Endothelial cell of umbilical vein (primary cell): Measurements from ENCODE around the gene RGL4. TPM values are rescaled to one million over a fixed set of nuclear protein-coding genes. Genes with fewer than 3 reads are reported as not detected.

Experiments
- BruUV-seq: library from RNA; stranded (reverse); fragments of 400-500 nt; replicated peaks from 2 replicates; lab custom pipeline; 2021; lab: Mats Ljungman, UMichigan
- CTCF ChIA-PET: fragments of 300-600, 350-600 bp; sonication (Branson Sonifier 250); formaldehyde crosslinking; loops from one replicate; lab custom pipeline; 2021; ENCODE audit warnings: antibody characterized with exemption, inconsistent platforms; lab: Charles Lee
- POLR2A ChIA-PET: fragments of 300-600, 350-600 bp; sonication (Branson Sonifier 250); formaldehyde crosslinking; loops from one replicate; lab custom pipeline; 2021; ENCODE audit warnings: antibody characterized with exemption, inconsistent platforms; lab: Charles Lee
- DNase-seq: peaks from one replicate; pipeline ENCODE4 v3.0.0-alpha.2; 2011; ENCODE audit warnings: low read depth, low spot score
- FAIRE-seq: peaks from 2 replicates; lab custom pipeline; 2011; peaks lifted over from hg19 to GRCh38; lab: Jason Lieb, UNC
- H2AFZ ChIP-seq: 2 replicates; pipeline ENCODE4 v1.6.0; 2012; ENCODE audit warnings: low read depth, low read length, control low read depth, inconsistent platforms
- H3K27ac ChIP-seq: 2 replicates; pipeline ENCODE4 v1.5.1; 2011; ENCODE audit warnings: low read depth, mild to moderate bottlenecking, control low read depth, low read length, moderate library complexity; ENCODE audit not compliant: insufficient read depth
- H3K27me3 ChIP-seq, 2 experiments: 2 replicates each; pipeline versions ENCODE4 v1.6.0 to v1.6.1; 2011; ENCODE audit warnings: low read length in 2 of 2, mixed read lengths in 1 of 2; ENCODE audit not compliant: control insufficient read depth in 2 of 2, insufficient read depth in 2 of 2
- H3K36me3 ChIP-seq, 2 experiments: 2 replicates in 1 of 2; 3 replicates in 1 of 2; pipeline ENCODE4 v1.5.1; 2011; ENCODE audit warnings: low read length in 2 of 2, mild to moderate bottlenecking in 1 of 2, moderate library complexity in 1 of 2; ENCODE audit not compliant: control insufficient read depth in 2 of 2, insufficient read depth in 2 of 2; ENCODE audit errors: extremely low read depth in 1 of 2
- H3K4me1 ChIP-seq: 3 replicates; pipeline ENCODE4 v1.5.1; 2011; ENCODE audit warnings: mild to moderate bottlenecking, low read length; ENCODE audit not compliant: control insufficient read depth, insufficient read depth; ENCODE audit errors: extremely low read depth
- H3K4me2 ChIP-seq: 2 replicates; pipeline ENCODE4 v1.6.1; 2011; ENCODE audit warnings: low read length, control low read depth, mixed read lengths; ENCODE audit not compliant: insufficient read depth
- H3K4me3 ChIP-seq, 3 experiments: fragments of 200-600 bp in 1 of 3; sonication (generic), shearing (Covaris generic) in 1 of 3; replicated peaks in 1 of 3; 2 replicates each; pipeline ENCODE4 v1.5.1; 2011 to 2016; ENCODE audit warnings: control low read depth in 3 of 3, low read length in 3 of 3, mild to moderate bottlenecking in 2 of 3, inconsistent platforms in 1 of 3, low read depth in 1 of 3, moderate library complexity in 1 of 3; ENCODE audit not compliant: insufficient read depth in 1 of 3
- H3K79me2 ChIP-seq: 2 replicates; pipeline ENCODE4 v1.6.0; 2012; ENCODE audit warnings: low read length, inconsistent platforms; ENCODE audit not compliant: control insufficient read depth, insufficient read depth
- H3K9ac ChIP-seq: replicated peaks from 2 replicates; pipeline ENCODE3; 2011; ENCODE audit warnings: low read length, control low read depth; ENCODE audit not compliant: insufficient read depth; ENCODE audit errors: extremely low read depth
- H3K9me1 ChIP-seq: replicated peaks from 3 replicates; pipeline ENCODE4 v1.6.0; 2011; ENCODE audit warnings: mild to moderate bottlenecking, low read length; ENCODE audit not compliant: control insufficient read depth, insufficient read depth; ENCODE audit errors: extremely low read depth
- H3K9me3 ChIP-seq: replicated peaks from 2 replicates; pipeline ENCODE4 v1.5.1; 2012; ENCODE audit warnings: low read length, inconsistent platforms; ENCODE audit not compliant: control insufficient read depth, insufficient read depth
- H4K20me1 ChIP-seq: replicated peaks from 2 replicates; pipeline ENCODE3; 2011; ENCODE audit warnings: mild to moderate bottlenecking, low read length; ENCODE audit not compliant: control insufficient read depth, insufficient read depth; ENCODE audit errors: extremely low read depth
- EZH2 ChIP-seq: IDR thresholded peaks from 2 replicates; pipeline ENCODE4 v1.6.1; 2012; ENCODE audit warnings: borderline replicate concordance, low read depth, mild to moderate bottlenecking, moderate library complexity, low read length, inconsistent platforms; ENCODE audit not compliant: severe bottlenecking
- FOS ChIP-seq: IDR thresholded peaks from 2 replicates; pipeline ENCODE4 v1.6.1; 2011; ENCODE audit warnings: mild to moderate bottlenecking, low read length, moderate library complexity, borderline replicate concordance; ENCODE audit not compliant: insufficient read depth
- GATA2 ChIP-seq: IDR thresholded peaks from 2 replicates; pipeline ENCODE4 v1.7.0; 2011; ENCODE audit warnings: low read depth, mild to moderate bottlenecking, moderate library complexity, mixed read lengths, low read length; ENCODE audit not compliant: insufficient read length, insufficient read depth
- JUN ChIP-seq: IDR thresholded peaks from 2 replicates; pipeline ENCODE4 v1.6.1; 2011; ENCODE audit warnings: borderline replicate concordance, low read depth; ENCODE audit not compliant: insufficient read length, insufficient read depth
- MYC ChIP-seq: IDR thresholded peaks from one replicate; pipeline ENCODE4 v1.6.1; 2011; ENCODE audit warnings: mild to moderate bottlenecking, low read depth, low read length
- POLR2A ChIP-seq: IDR thresholded peaks from 2 replicates; pipeline ENCODE4 v1.6.1; 2012; ENCODE audit warnings: low read depth, mild to moderate bottlenecking, control low read depth, low read length
- POLR2AphosphoS5 ChIP-seq: IDR thresholded peaks from 2 replicates; pipeline ENCODE4 v1.6.1; 2012; ENCODE audit warnings: low read depth, mild to moderate bottlenecking, control low read depth, low read length, moderate library complexity; ENCODE audit not compliant: insufficient read depth
- dilution Hi-C: fragments of 300-500 bp; cut with MboI; formaldehyde crosslinking; loops from one replicate; pipeline ENCODE4 v1.15.0; 2019; ENCODE audit warnings: low sequenced_read_pairs; ENCODE audit not compliant: extremely low pct_ligation_motif_present
- intact Hi-C: fragments of 100-400 bp; cut with micrococcal nuclease; formaldehyde crosslinking; loops from one replicate; pipeline ENCODE4 v1.10.0; 2022
- polyA plus RNA-seq, 4 experiments: library from polyadenylated mRNA; depleted of rRNA in 3 of 4; stranded (reverse) in 3 of 4; unstranded in 1 of 4; fragments of >200 nt; gene quantifications; 2 replicates each; pipeline versions ENCODE4 v1.2.1 to v1.2.3, GENCODE V29; 2011 to 2012; ENCODE audit warnings: missing spikeins in 1 of 4
- total RNA-seq: library from RNA; stranded (reverse); gene quantifications from 2 replicates; pipeline ENCODE4 v1.2.3, GENCODE V29; 2021
- TF ChIP-seq, protein P1 (sequence below), 2 donors: IDR thresholded peaks; 1 replicate in 1 of 2; 2 replicates in 1 of 2; pipeline ENCODE4 v1.5.1; 2011; ENCODE audit warnings: low read length in 2 of 2, mild to moderate bottlenecking in 2 of 2, moderate library complexity in 2 of 2, control low read depth in 1 of 2, inconsistent platforms in 1 of 2, low read depth in 1 of 2; ENCODE audit not compliant: insufficient read depth in 1 of 2; ENCODE audit errors: extremely low read depth in 1 of 2
- TF ChIP-seq, protein P2 (sequence below): IDR thresholded peaks from 2 replicates; pipeline ENCODE4 v1.6.1; 2011; ENCODE audit not compliant: insufficient read depth, insufficient read length

RGL4 gene
- total and polyA plus RNA-seq, 2 donors (not counting 3 experiments of a cell fraction or from before 2014, with no cell fraction given): not detected

DNA sequence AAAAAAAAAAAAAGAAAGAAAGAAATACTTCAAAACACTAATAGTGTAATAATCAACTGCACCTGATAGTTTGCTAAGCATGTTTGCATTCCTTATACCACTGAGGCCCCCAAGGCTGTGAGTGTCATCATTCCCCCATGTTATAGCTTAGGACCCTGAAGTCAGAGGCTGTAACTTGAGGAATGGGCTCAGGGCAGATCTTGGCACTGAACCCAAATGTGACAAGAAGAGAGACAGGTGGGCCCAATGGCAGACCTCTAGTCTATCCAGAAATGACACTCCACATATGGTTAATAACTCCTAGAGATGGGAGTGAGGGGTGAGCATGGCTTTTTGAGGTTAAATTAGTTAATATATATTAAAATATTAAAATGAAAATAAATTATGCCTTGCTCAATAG lies 46.9 kb downstream of the RGL4 start:
- TF ChIP-seq POLR2A: no peak
- no peak for TF ChIP-seq MYC
- no peak for TF ChIP-seq JUN
- no peak for TF ChIP-seq EZH2
- no peak for TF ChIP-seq FOS
- TF ChIP-seq, protein P1, sequence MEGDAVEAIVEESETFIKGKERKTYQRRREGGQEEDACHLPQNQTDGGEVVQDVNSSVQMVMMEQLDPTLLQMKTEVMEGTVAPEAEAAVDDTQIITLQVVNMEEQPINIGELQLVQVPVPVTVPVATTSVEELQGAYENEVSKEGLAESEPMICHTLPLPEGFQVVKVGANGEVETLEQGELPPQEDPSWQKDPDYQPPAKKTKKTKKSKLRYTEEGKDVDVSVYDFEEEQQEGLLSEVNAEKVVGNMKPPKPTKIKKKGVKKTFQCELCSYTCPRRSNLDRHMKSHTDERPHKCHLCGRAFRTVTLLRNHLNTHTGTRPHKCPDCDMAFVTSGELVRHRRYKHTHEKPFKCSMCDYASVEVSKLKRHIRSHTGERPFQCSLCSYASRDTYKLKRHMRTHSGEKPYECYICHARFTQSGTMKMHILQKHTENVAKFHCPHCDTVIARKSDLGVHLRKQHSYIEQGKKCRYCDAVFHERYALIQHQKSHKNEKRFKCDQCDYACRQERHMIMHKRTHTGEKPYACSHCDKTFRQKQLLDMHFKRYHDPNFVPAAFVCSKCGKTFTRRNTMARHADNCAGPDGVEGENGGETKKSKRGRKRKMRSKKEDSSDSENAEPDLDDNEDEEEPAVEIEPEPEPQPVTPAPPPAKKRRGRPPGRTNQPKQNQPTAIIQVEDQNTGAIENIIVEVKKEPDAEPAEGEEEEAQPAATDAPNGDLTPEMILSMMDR (IDR thresholded peaks at IDR 0.05; ENCODE audit: extremely low read depth in 1 of 2, insufficient read depth in 1 of 2, low read depth in 1 of 2, low read length in 2 of 2): no peak
- TF ChIP-seq GATA2: no peak
- no peak for TF ChIP-seq POLR2AphosphoS5
- TF ChIP-seq, protein P2, sequence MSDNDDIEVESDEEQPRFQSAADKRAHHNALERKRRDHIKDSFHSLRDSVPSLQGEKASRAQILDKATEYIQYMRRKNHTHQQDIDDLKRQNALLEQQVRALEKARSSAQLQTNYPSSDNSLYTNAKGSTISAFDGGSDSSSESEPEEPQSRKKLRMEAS: no peak
- H2AFZ ChIP-seq: no peak overlapping the region
- H3K9me3 ChIP-seq: no peaks in the 10 kb centered on the region
- no peak overlapping the region for H3K27ac ChIP-seq
- H4K20me1 ChIP-seq: no peaks in the 10 kb centered on the region
- intact Hi-C loops (no loop called here), dilution Hi-C loops (no loop called here)
- H3K27me3 ChIP-seq: no peaks in the 10 kb centered on the region
- BruUV-seq: no TSS peak
- H3K4me2 ChIP-seq: no peak overlapping the region
- DNase-seq (no peak), FAIRE-seq (no peak)
- no peaks in the 10 kb centered on the region for H3K79me2 ChIP-seq
- H3K4me3 ChIP-seq: no peak overlapping the region
- H3K9ac ChIP-seq: no peak overlapping the region
- H3K9me1 ChIP-seq: no peaks in the 10 kb centered on the region
- H3K36me3 ChIP-seq: peaks cover 0 to 5% of the 10 kb centered on the region in 2 experiments
- H3K4me1 ChIP-seq: no peaks in the 10 kb centered on the region
- ChIA-PET POLR2A (no interaction called here), CTCF (interaction anchor here (0.6 to 1.0 kb wide), 2 partner anchors 19 to 26 kb away, joined by 3 read pairs; no protein-coding TSS in a partner anchor)
